PC-3 (cell line): ENCODE measurements around the gene KIF5A. TPM values are rescaled to one million over a fixed set of nuclear protein-coding genes. Genes with fewer than 3 reads are reported as not detected.

ENCODE experiments used
- ATAC-seq: fragments of 200-7000 bp; cut with Tn5 transposase; 2 replicates; pipeline ENCODE4 v1.9.1; 2020; ENCODE audit warnings: mild to moderate bottlenecking, moderate library complexity
- BruUV-seq: library from RNA; stranded (reverse); fragments of 400-500 nt; replicated peaks from 2 replicates; lab custom pipeline; 2021; lab: Mats Ljungman, UMichigan
- CTCF ChIA-PET: fragments of 300-600 bp; sonication (Branson Sonifier 250); formaldehyde crosslinking; loops from one replicate; lab custom pipeline; 2022; ENCODE audit warnings: antibody characterized with exemption; lab: Charles Lee
- POLR2A ChIA-PET: fragments of 300-600 bp; sonication (Branson Sonifier 250); formaldehyde crosslinking; loops from one replicate; lab custom pipeline; 2022; ENCODE audit warnings: antibody characterized with exemption; ENCODE audit not compliant: unreplicated experiment; lab: Charles Lee
- DNase-seq: peaks from one replicate; pipeline ENCODE4 v3.0.0-alpha.2; 2015
- H2AFZ ChIP-seq: fragments of 300-600 bp; sonication (generic); 2 replicates; pipeline ENCODE4 v1.6.0; 2016; ENCODE audit warnings: antibody characterized with exemption, low read length
- H3F3A ChIP-seq: fragments of 300-600 bp; sonication (generic); one replicate; pipeline ENCODE4 v1.6.0; 2017; ENCODE audit warnings: antibody characterized with exemption, low read length, control low read depth, mild to moderate bottlenecking; ENCODE audit not compliant: unreplicated experiment
- H3K27ac ChIP-seq: fragments of 300-600 bp; sonication (generic); 2 replicates; pipeline ENCODE4 v1.5.1; 2016; ENCODE audit warnings: mild to moderate bottlenecking, low read length
- H3K27me3 ChIP-seq: fragments of 300-600 bp; sonication (generic); 2 replicates; pipeline ENCODE4 v1.6.1; 2016; ENCODE audit warnings: low read length, mixed read lengths
- H3K36me3 ChIP-seq: fragments of 300-600 bp; sonication (generic); 2 replicates; pipeline ENCODE4 v1.6.1; 2016; ENCODE audit warnings: low read depth, mixed run types, low read length, mixed read lengths
- H3K4me1 ChIP-seq: fragments of 300-600 bp; sonication (generic); 2 replicates; pipeline ENCODE4 v1.5.1; 2016; ENCODE audit warnings: low read length; ENCODE audit not compliant: insufficient read depth
- H3K4me2 ChIP-seq: fragments of 300-600 bp; sonication (generic); 2 replicates; pipeline ENCODE4 v1.6.0; 2016; ENCODE audit warnings: low read length
- H3K4me3 ChIP-seq: fragments of 300-600 bp; sonication (generic); 2 replicates; pipeline ENCODE4 v1.5.1; 2016; ENCODE audit warnings: mild to moderate bottlenecking, low read length, mixed read lengths
- H3K79me2 ChIP-seq: fragments of 300-600 bp; sonication (generic); 2 replicates; pipeline ENCODE4 v1.6.1; 2017; ENCODE audit warnings: low read length, mixed read lengths
- H3K9ac ChIP-seq: fragments of 300-600 bp; sonication (generic); 2 replicates; pipeline ENCODE4 v1.6.0; 2016; ENCODE audit warnings: mild to moderate bottlenecking, low read length
- H3K9me2 ChIP-seq: fragments of 300-600 bp; sonication (generic); replicated peaks from 2 replicates; pipeline ENCODE4 v1.6.1; 2016; ENCODE audit warnings: mixed run types, low read length, mixed read lengths
- H3K9me3 ChIP-seq: fragments of 300-600 bp; sonication (generic); 2 replicates; pipeline ENCODE4 v1.6.1; 2016; ENCODE audit warnings: low read length, mixed read lengths
- H4K20me1 ChIP-seq: fragments of 300-600 bp; sonication (generic); 2 replicates; pipeline ENCODE4 v1.6.1; 2016; ENCODE audit warnings: low read length, mixed read lengths
- EZH2 ChIP-seq: fragments of 300-600 bp; sonication (generic); IDR thresholded peaks from one replicate; pipeline ENCODE4 v1.6.1; 2017; ENCODE audit warnings: antibody characterized with exemption, mild to moderate bottlenecking, low read length; ENCODE audit not compliant: unreplicated experiment
- EZH2phosphoT487 ChIP-seq: fragments of 300-600 bp; sonication (generic); IDR thresholded peaks from 2 replicates; pipeline ENCODE4 v1.6.1; 2018; ENCODE audit warnings: mild to moderate bottlenecking, antibody characterized with exemption, low read length, borderline replicate concordance
- intact Hi-C: fragments of 100-400 bp; cut with micrococcal nuclease; formaldehyde crosslinking; loops from 2 replicates; pipeline ENCODE4 v1.9.0; 2023
- total RNA-seq: library from RNA; depleted of rRNA; stranded (reverse); fragments of >200 nt; gene quantifications from 2 replicates; pipeline ENCODE4 v1.2.3, GENCODE V29; 2014
- TF ChIP-seq, protein P1 (sequence below): fragments of 300-600 bp; sonication (generic); conservative IDR thresholded peaks from 2 replicates; pipeline ENCODE4 v1.5.1; 2017; ENCODE audit warnings: antibody characterized with exemption, low read depth, mild to moderate bottlenecking, low read length

Gene KIF5A
- total RNA-seq, 1 experiment from 2014 or later: not detected

GRCh38 chr12:57614948-57615500, 65.2 kb downstream of the KIF5A start:
- POLR2A ChIA-PET: no interaction called here
- DNase-seq (no peak), ATAC-seq (no peak)
- TF ChIP-seq EZH2: no peak
- TF ChIP-seq, protein P1, sequence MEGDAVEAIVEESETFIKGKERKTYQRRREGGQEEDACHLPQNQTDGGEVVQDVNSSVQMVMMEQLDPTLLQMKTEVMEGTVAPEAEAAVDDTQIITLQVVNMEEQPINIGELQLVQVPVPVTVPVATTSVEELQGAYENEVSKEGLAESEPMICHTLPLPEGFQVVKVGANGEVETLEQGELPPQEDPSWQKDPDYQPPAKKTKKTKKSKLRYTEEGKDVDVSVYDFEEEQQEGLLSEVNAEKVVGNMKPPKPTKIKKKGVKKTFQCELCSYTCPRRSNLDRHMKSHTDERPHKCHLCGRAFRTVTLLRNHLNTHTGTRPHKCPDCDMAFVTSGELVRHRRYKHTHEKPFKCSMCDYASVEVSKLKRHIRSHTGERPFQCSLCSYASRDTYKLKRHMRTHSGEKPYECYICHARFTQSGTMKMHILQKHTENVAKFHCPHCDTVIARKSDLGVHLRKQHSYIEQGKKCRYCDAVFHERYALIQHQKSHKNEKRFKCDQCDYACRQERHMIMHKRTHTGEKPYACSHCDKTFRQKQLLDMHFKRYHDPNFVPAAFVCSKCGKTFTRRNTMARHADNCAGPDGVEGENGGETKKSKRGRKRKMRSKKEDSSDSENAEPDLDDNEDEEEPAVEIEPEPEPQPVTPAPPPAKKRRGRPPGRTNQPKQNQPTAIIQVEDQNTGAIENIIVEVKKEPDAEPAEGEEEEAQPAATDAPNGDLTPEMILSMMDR: no peak
- no peak for TF ChIP-seq EZH2phosphoT487
- Histone ChIP-seq H3F3A (no peaks in the 10 kb centered on the region), H3K4me2 (no peak overlapping the region), H3K9me3 (no peaks in the 10 kb centered on the region), H3K36me3 (no peaks in the 10 kb centered on the region), H3K9ac (no peak overlapping the region), H3K27ac (no peak overlapping the region), H3K27me3 (0 out of 2 replicates have a peak, but pooled peaks cover under 1% of the 10 kb centered on the region), H4K20me1 (no peaks in the 10 kb centered on the region), H3K4me3 (no peak overlapping the region), H3K9me2 (no peaks in the 10 kb centered on the region), H3K4me1 (peaks cover 9% of the 10 kb centered on the region; the same call in 1 of the 2 replicates), H2AFZ (no peak overlapping the region), H3K79me2 (no peaks in the 10 kb centered on the region)
- intact Hi-C loops: no loop called here
- BruUV-seq: no TSS peak
- CTCF ChIA-PET: no interaction called here

- BruUV-seq: no TSS peak
- H2AFZ ChIP-seq: no peak overlapping the region
- peaks cover 7% of the 10 kb centered on the region; the same call in 1 of the 2 replicates for H3K27me3 ChIP-seq
- DNase-seq: no peak
- no peak overlapping the region for H3K4me3 ChIP-seq
- H3K27ac ChIP-seq: no peak overlapping the region
- ATAC-seq: no peak
- no peaks in the 10 kb centered on the region for H3K9me3 ChIP-seq
- POLR2A ChIA-PET: no interaction called here
- CTCF ChIA-PET: no interaction called here
- no peaks in the 10 kb centered on the region for H3K9me2 ChIP-seq
- H3K79me2 ChIP-seq: no peaks in the 10 kb centered on the region
- no peak overlapping the region for H3K9ac ChIP-seq
- H3F3A ChIP-seq: no peaks in the 10 kb centered on the region
- peaks cover 9% of the 10 kb centered on the region; the same call in 1 of the 2 replicates for H3K4me1 ChIP-seq
- H3K36me3 ChIP-seq: no peaks in the 10 kb centered on the region
- no peak for TF ChIP-seq EZH2
- TF ChIP-seq, protein P1: no peak
- no peak for TF ChIP-seq EZH2phosphoT487
- intact Hi-C loops: no loop called here
- no peak overlapping the region for H3K4me2 ChIP-seq
- H4K20me1 ChIP-seq: no peaks in the 10 kb centered on the region
These were observed 65.8 kb downstream of the KIF5A start for GRCh38 chr12:57615637-57616036.

- BruUV-seq: no TSS peak
- no peak overlapping the region for H3K4me2 ChIP-seq
- DNase-seq (no peak), ATAC-seq (no peak)
- no peak overlapping the region for H3K9ac ChIP-seq
- POLR2A ChIA-PET: no interaction called here
- no peaks in the 10 kb centered on the region for H3F3A ChIP-seq
- no peak for TF ChIP-seq EZH2
- TF ChIP-seq EZH2phosphoT487: no peak
- TF ChIP-seq, protein P1: no peak
- no peaks in the 10 kb centered on the region for H3K79me2 ChIP-seq
- H2AFZ ChIP-seq: no peak overlapping the region
- H4K20me1 ChIP-seq: no peaks in the 10 kb centered on the region
- CTCF ChIA-PET: no interaction called here
- intact Hi-C loops: no loop called here
- H3K9me3 ChIP-seq: no peaks in the 10 kb centered on the region
- no peak overlapping the region for H3K4me3 ChIP-seq
- no peaks in the 10 kb centered on the region for H3K9me2 ChIP-seq
- no peak overlapping the region for H3K27ac ChIP-seq
- no peaks in the 10 kb centered on the region for H3K36me3 ChIP-seq
- H3K27me3 ChIP-seq: peaks cover 15% of the 10 kb centered on the region
- peaks cover 6% of the 10 kb centered on the region; the same call in 1 of the 2 replicates for H3K4me1 ChIP-seq
These were observed 66.7 kb downstream of the KIF5A start for GRCh38 chr12:57616383-57617101.
